Measurements from ENCODE around the gene SLC25A1. TPM values are rescaled to one million over a fixed set of nuclear protein-coding genes. Genes with fewer than 3 reads are reported as not detected.

SLC25A1 gene
- 41.0 and 46.1 TPM in 2 replicates for total RNA-seq (2012; rRNA removed)
- 56.5 and 58.5 TPM in 2 replicates for polyA plus RNA-seq (2012; rRNA removed)
- 55.4 and 87.6 TPM in 2 replicates for polyA plus RNA-seq (2012; cell fraction: cytosol; rRNA removed)
- 39.2 and 103 TPM in 2 replicates for polyA plus RNA-seq (2012; cell fraction: nucleus; rRNA removed; ENCODE audit: low replicate concordance)
- percentile 61 among the genes with signal in this experiment for Bru-seq, nascent RNA
- BruChase-seq, experiment 1, labeled RNA remaining after a 6-hour chase = percentile 66 among the genes with signal in this experiment
- BruChase-seq, experiment 2, labeled RNA remaining after a 2-hour chase = percentile 51 among the genes with signal in this experiment
- long read RNA-seq, transcript SLC25A1-202 (9 exons, 1,514 nt) = minor isoform, 10 of 202 reads
- long read RNA-seq, transcript SLC25A1-201 (9 exons, 1,648 nt) = major isoform, 153 of 202 reads
- long read RNA-seq, partial matches to known transcripts = 21 of 202 reads
- long read RNA-seq, other reads (novel, unspliced or antisense) = 18 of 202 reads

GRCh38 chr22:19178657-19179496 is at the start of gene SLC25A1:
SLC25A1 (minus strand) TSS chr22:19178736; CDS start chr22:19178673, 63 bp downstream.
- peaks cover 21% of the 10 kb centered on the region for H3K4me1 ChIP-seq (ENCODE audit: control insufficient read depth, insufficient read depth, low read length)
- peak within 1 kb of the TSS; percentile 87 for H3K4me2 ChIP-seq (ENCODE audit: low read depth, low read length)
- H3K27me3 ChIP-seq (ENCODE audit: control insufficient read depth, insufficient read depth, low read length) = no peaks in the 10 kb centered on the region
- intact Hi-C loops (cut with micrococcal nuclease) = loop anchor here (1.0 to 2.0 kb wide), 4 partner anchors 112 to 451 kb away; partner anchors contain the start of genes CDC45, CLTCL1 and UFD1
- ChIA-PET POLR2A (ENCODE audit: unreplicated experiment) (interaction anchor here (0.5 kb wide), 1 partner anchor 184 kb away, joined by 4 read pairs; no protein-coding TSS in a partner anchor), CTCF (interaction anchor here (0.6 to 1.1 kb wide), 5 partner anchors 11 to 451 kb away, joined by 3 to 4 read pairs (median 3); no protein-coding TSS in a partner anchor)
- no TSS peak for BruUV-seq (replicated peaks)
- H2BK15ac ChIP-seq (ENCODE audit: low read depth, low read length) = no peak within 1 kb of the TSS
- H3K4me3 ChIP-seq (ENCODE audit: insufficient read depth, low read depth, low read length) = peak within 1 kb of the TSS; percentile 94
- peak within 1 kb of the TSS; percentile 87 for H3K9ac ChIP-seq (ENCODE audit: low read depth, low read length)
- peak within 1 kb of the TSS; percentile 70 for H3K27ac ChIP-seq (ENCODE audit: insufficient read depth, low read length)
- no peak within 1 kb of the TSS; the same call in 1 of the 2 replicates for H3K18ac ChIP-seq (ENCODE audit: low read depth, low read length)
- peak within 1 kb of the TSS; percentile 86 for H2AK9ac ChIP-seq (replicated peaks; ENCODE audit: low read depth, low read length, poor library complexity)
- peak within 1 kb of the TSS; percentile 56 to 80; a peak in 3 of 4 replicates for H4K8ac ChIP-seq (ENCODE audit: low read depth in 2 of 2, low read length in 2 of 2)
- TF ChIP-seq RFX5 (IDR thresholded peaks at IDR 0.05; ENCODE audit: low read depth, low read length) = no peak
- TF ChIP-seq RAD21 (IDR thresholded peaks at IDR 0.05; ENCODE audit: low read length) = no peak
- no peak for TF ChIP-seq MAFK (IDR thresholded peaks at IDR 0.05; ENCODE audit: low read depth, low read length)
- peak; percentile 72; the same call in 1 of the 2 replicates for TF ChIP-seq MAZ (IDR thresholded peaks at IDR 0.05; ENCODE audit: borderline replicate concordance, low read depth, low read length)
- peak; percentile 45; the same call in 1 of the 2 replicates for TF ChIP-seq MXI1 (IDR thresholded peaks at IDR 0.05; ENCODE audit: borderline replicate concordance, low read depth, low read length)
- no peak for TF ChIP-seq BHLHE40 (IDR thresholded peaks at IDR 0.05; ENCODE audit: low read depth, low read length)
- TF ChIP-seq SMC3 (IDR thresholded peaks at IDR 0.05; ENCODE audit: low read depth, low read length) = no peak
- TF ChIP-seq NFE2L2 (IDR thresholded peaks at IDR 0.05; ENCODE audit: low read depth, low read length) = no peak
- no peak for TF ChIP-seq CHD1 (IDR thresholded peaks at IDR 0.05; ENCODE audit: low read depth, low read length)
- TF ChIP-seq, protein P1, sequence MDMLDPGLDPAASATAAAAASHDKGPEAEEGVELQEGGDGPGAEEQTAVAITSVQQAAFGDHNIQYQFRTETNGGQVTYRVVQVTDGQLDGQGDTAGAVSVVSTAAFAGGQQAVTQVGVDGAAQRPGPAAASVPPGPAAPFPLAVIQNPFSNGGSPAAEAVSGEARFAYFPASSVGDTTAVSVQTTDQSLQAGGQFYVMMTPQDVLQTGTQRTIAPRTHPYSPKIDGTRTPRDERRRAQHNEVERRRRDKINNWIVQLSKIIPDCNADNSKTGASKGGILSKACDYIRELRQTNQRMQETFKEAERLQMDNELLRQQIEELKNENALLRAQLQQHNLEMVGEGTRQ (IDR thresholded peaks at IDR 0.05; ENCODE audit: low read depth, low read length) = 0 out of 2 replicates have a peak, but pooled peaks have one; percentile 10
- TF ChIP-seq POLR2A (IDR thresholded peaks at IDR 0.05; ENCODE audit: low read depth, low read length) = peak; percentile 56
- H4K91ac ChIP-seq (ENCODE audit: insufficient read depth, low read depth, low read length) = peak within 1 kb of the TSS; percentile 77; the same call in 1 of the 2 replicates
- H3K9me3 ChIP-seq (ENCODE audit: control insufficient read depth, insufficient read depth, low read length) = no peaks in the 10 kb centered on the region
- H2BK5ac ChIP-seq (ENCODE audit: low read depth, low read length, poor library complexity, severe bottlenecking) = peak within 1 kb of the TSS; percentile 50
- H3K9me1 ChIP-seq (ENCODE audit: insufficient read depth, low read length) = 0 out of 2 replicates have a peak, but pooled peaks cover 4% of the 10 kb centered on the region
- peak within 1 kb of the TSS; percentile 77; the same call in 1 of the 2 replicates for H2AK5ac ChIP-seq (ENCODE audit: low read depth, low read length)
- H2AFZ ChIP-seq (replicated peaks; ENCODE audit: low read length, poor library complexity) = peak within 1 kb of the TSS; percentile 96
- peaks cover 3 to 42% of the 10 kb centered on the region in 2 experiments; a peak in 3 of 4 replicates for H3K79me1 ChIP-seq (ENCODE audit: low read depth in 1 of 2, low read length in 2 of 2)
- ATAC-seq (ENCODE audit: low read depth) = peak; percentile 90
- 2% methylated on average over 25 of the region's 86 CpGs; no CpG with 5 or more reads in 1 of the 2 experiments for WGBS, 2 experiments (ENCODE audit: extremely low coverage in 2 of 2, insufficient read length in 1 of 2)
- dilution Hi-C loops (cut with HindIII; ENCODE audit: low sequenced_read_pairs, unreplicated experiment) = no loop called here
- H4K5ac ChIP-seq (ENCODE audit: low read depth, low read length) = peak within 1 kb of the TSS; percentile 11; the same call in 1 of the 2 replicates
- peaks cover 20% of the 10 kb centered on the region for H4K20me1 ChIP-seq (ENCODE audit: insufficient read depth, low read length)
- peaks cover 8% of the 10 kb centered on the region for H3K36me3 ChIP-seq (ENCODE audit: control insufficient read depth, insufficient read depth, low read length)
- H2BK120ac ChIP-seq (ENCODE audit: low read depth, low read length) = no peak within 1 kb of the TSS
- peak within 1 kb of the TSS; percentile 52; the same call in 1 of the 2 replicates for H3K23ac ChIP-seq (ENCODE audit: low read depth, low read length)
- peak; percentile 80 for DNase-seq
- in situ Hi-C loops (cut with MboI; ENCODE audit: low sequenced_read_pairs) = no loop called here
- H2BK20ac ChIP-seq (ENCODE audit: low read depth, low read length) = no peak within 1 kb of the TSS
- peak within 1 kb of the TSS; percentile 68 for H3K4ac ChIP-seq (ENCODE audit: low read depth, low read length)
- 0 out of 2 replicates have a peak within 1 kb of the TSS, but pooled peaks have one; percentile 11 for H3K56ac ChIP-seq (ENCODE audit: extremely low read depth, insufficient read depth, low read length)
- H3K14ac ChIP-seq (replicated peaks; ENCODE audit: low read depth, low read length) = peak within 1 kb of the TSS; percentile 66
